GM20000 (cell line): ENCODE data around the gene HMGCLL1.

Source experiments
- DNase-seq: peaks from one replicate; pipeline ENCODE4 v3.0.0; 2012; ENCODE audit warnings: low spot score
- CTCF ChIP-seq: IDR thresholded peaks from 2 replicates; pipeline ENCODE4 v1.5.1; 2012; ENCODE audit warnings: mild to moderate bottlenecking, control low read depth; ENCODE audit errors: extremely low read depth, missing control alignments

The HMGCLL1 gene

DNA sequence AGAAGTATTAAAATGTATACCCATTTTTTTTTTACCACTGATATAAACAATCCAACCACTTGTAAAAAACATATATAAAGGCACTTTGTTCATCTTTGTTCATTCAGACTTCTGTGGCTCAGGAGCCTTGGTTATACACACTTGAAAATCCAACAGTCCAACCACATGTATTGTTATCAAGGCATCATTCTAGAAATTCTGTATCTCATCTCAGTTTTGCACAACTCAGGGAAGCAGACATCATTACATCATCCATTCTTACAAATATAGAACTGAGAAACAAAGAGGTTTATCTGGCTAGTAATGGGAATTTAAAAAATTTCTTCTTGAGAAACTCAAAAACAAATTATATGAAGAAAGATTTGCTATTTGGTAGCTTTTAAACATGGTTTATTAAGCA lies 88.1 kb downstream of the HMGCLL1 start:
- no peak for TF ChIP-seq CTCF
- no peak for DNase-seq

DNA sequence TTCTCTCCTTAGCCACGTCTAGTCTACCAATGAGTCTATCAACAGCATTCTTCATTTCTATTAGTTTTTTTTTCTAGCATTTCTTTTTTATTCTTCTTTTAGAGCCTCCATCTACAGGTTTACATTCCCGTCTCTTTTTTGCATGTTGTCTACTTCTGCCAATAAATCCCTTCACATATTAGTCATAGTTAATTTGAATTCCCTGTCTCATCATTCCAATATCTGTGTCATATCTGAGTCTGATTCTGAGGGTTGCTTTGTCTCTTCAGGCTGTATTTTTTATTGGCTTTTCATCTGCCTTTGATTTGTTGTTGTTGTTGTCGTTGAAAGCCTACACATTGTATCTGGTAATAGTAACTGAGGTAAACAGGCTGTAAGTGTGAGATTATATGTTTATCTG lies 104.6 kb downstream of the HMGCLL1 start:
- DNase-seq: no peak
- no peak for TF ChIP-seq CTCF

GRCh38 chr6:55473722-55474121 lies 105.3 kb downstream of the HMGCLL1 start:
- no peak for DNase-seq
- TF ChIP-seq CTCF: no peak

DNA sequence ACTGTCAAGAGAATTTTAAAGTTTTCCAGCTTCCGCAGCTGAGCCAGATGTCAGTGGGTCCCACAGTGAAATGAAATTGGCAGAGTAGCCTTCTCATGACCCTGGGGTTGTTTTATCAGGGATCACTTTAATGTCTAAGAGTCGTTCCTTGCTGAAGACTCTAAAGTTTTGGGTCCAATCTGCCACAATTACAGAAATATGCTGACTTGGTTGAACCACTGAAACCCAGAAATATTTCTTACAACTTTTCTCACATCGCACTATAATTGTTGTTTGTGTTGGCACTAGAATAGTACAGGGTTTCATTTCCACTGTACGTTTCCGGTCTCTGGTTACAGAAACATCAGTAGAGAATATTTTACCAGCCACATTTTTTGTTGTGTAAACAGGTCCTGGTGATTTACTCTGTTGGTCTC lies 109.0 kb downstream of the HMGCLL1 start:
- DNase-seq: no peak
- no peak for TF ChIP-seq CTCF

- TF ChIP-seq CTCF: no peak
- no peak for DNase-seq
These were observed 123.0 kb downstream of the HMGCLL1 start for GRCh38 chr6:55456016-55456415.

DNA sequence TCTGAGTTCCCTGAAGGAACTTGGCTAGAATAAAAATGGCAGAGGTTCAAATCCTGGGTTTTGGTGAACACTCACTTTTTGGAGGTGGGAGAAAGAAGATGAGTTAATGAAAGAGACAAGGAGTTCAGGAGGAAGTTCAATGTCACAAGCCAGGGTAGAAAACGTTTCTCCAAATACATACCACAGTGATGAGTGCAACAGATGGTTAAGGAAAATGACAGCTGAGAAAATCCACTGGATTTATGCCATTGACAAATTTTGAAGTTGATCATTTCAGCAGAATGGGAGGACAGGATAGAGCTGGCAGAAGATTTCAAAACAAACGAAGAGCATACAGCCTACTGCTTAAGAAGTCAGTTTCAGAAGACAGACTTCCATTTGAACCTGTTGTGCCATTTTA lies 129.0 kb downstream of the HMGCLL1 start:
- no peak for TF ChIP-seq CTCF
- DNase-seq: no peak

- TF ChIP-seq CTCF: no peak
- DNase-seq: no peak
These were observed 129.8 kb downstream of the HMGCLL1 start for GRCh38 chr6:55449225-55449624.
